Inferior parietal cortex (tissue), 1 donor: ENCODE results near the gene TH.
"Not testable (repeated sequence)": the region's sequence is repeated elsewhere in the genome, so short reads cannot be mapped to it uniquely, and the experiment has no call there.

Experiments used
- DNase-seq: peaks from one replicate; pipeline ENCODE4 v3.0.0-alpha.2; 2016; ENCODE audit errors: extremely low spot score

TH gene

GRCh38 chr11:2129699-2130366, 41.8 kb downstream of the TH start:
- DNase-seq, result no peak

- DNase-seq, result no peak
These were observed 42.3 kb downstream of the TH start for GRCh38 chr11:2129308-2129698.

- DNase-seq, result no peak
These were observed 42.9 kb downstream of the TH start for GRCh38 chr11:2128511-2129307.

- no peak for DNase-seq
These were observed 43.5 kb downstream of the TH start for GRCh38 chr11:2128130-2128510.

GRCh38 chr11:2127482-2128129, 44.0 kb downstream of the TH start:
- DNase-seq, result no peak

- no peak for DNase-seq
These were observed 45.0 kb downstream of the TH start for GRCh38 chr11:2126520-2127085.

GRCh38 chr11:2124736-2125484, 46.7 kb downstream of the TH start:
- not testable (repeated sequence) for DNase-seq

- no peak for DNase-seq
These were observed 48.0 kb downstream of the TH start for GRCh38 chr11:2123628-2123960.

GRCh38 chr11:2122907-2123627, 48.5 kb downstream of the TH start:
- no peak for DNase-seq

- no peak for DNase-seq
These were observed 49.3 kb downstream of the TH start for GRCh38 chr11:2122222-2122906.

GRCh38 chr11:2121227-2122130, 50.1 kb downstream of the TH start:
- no peak for DNase-seq

- no peak for DNase-seq
These were observed 51.1 kb downstream of the TH start for GRCh38 chr11:2120359-2121100.

GRCh38 chr11:2118677-2119076, 52.9 kb downstream of the TH start:
- DNase-seq, result no peak

GRCh38 chr11:2116680-2117079, 54.9 kb downstream of the TH start:
- DNase-seq, result no peak

- DNase-seq, result no peak
These were observed 56.3 kb downstream of the TH start for GRCh38 chr11:2115308-2115707.

- no peak for DNase-seq
These were observed 57.0 kb downstream of the TH start for GRCh38 chr11:2114430-2115241.
